Stimulated activated CD8-positive, alpha-beta memory T cell treated with anti-CD3 and anti-CD28 coated beads, Interleukin-2, amount 100 ng/mL, for 48 hours (primary cell): Measurements from ENCODE around the gene CAMK1D.

Experiments used
- DNase-seq, 2 donors: peaks; one replicate each; pipeline ENCODE4 v3.0.0-alpha.2; 2020; ENCODE audit warnings: low read depth in 2 of 2

CAMK1D gene

GRCh38 chr10:12822126-12822892 is 473.0 kb downstream of the CAMK1D start:
- DNase-seq: no peak

- DNase-seq: no peak
Measured at GRCh38 chr10:12822893-12823170, 473.5 kb downstream of the CAMK1D start.

- DNase-seq: no peak
Measured at GRCh38 chr10:12823328-12823727, 474.0 kb downstream of the CAMK1D start.

GRCh38 chr10:12825260-12825849 is 476.0 kb downstream of the CAMK1D start:
- DNase-seq: no peak

GRCh38 chr10:12826800-12827372 is 477.5 kb downstream of the CAMK1D start:
- DNase-seq: no peak

- no peak for DNase-seq
Measured at GRCh38 chr10:12828736-12829135, 479.4 kb downstream of the CAMK1D start.

GRCh38 chr10:12829831-12830390 is 480.6 kb downstream of the CAMK1D start:
- DNase-seq: no peak

- no peak for DNase-seq
Measured at GRCh38 chr10:12832096-12832495, 482.7 kb downstream of the CAMK1D start.

GRCh38 chr10:12833451-12833850 is 484.1 kb downstream of the CAMK1D start:
- DNase-seq: no peak

GRCh38 chr10:12834116-12834665 is 484.8 kb downstream of the CAMK1D start:
- no peak for DNase-seq

GRCh38 chr10:12834721-12835120 is 485.4 kb downstream of the CAMK1D start:
- DNase-seq: no peak

GRCh38 chr10:12835709-12836108 is 486.4 kb downstream of the CAMK1D start:
- no peak for DNase-seq

GRCh38 chr10:12838366-12838765 is 489.0 kb downstream of the CAMK1D start:
- no peak for DNase-seq

- DNase-seq: no peak
Measured at GRCh38 chr10:12838995-12839927, 489.9 kb downstream of the CAMK1D start.

- no peak for DNase-seq
Measured at GRCh38 chr10:12839941-12840611, 490.7 kb downstream of the CAMK1D start.

- no peak for DNase-seq
Measured at GRCh38 chr10:12841426-12841825, 492.1 kb downstream of the CAMK1D start.

- DNase-seq: no peak
Measured at GRCh38 chr10:12841826-12842225, 492.5 kb downstream of the CAMK1D start.

GRCh38 chr10:12842310-12842709 is 493.0 kb downstream of the CAMK1D start:
- no peak for DNase-seq

- no peak for DNase-seq
Measured at GRCh38 chr10:12843296-12843945, 494.1 kb downstream of the CAMK1D start.

- DNase-seq: no peak
Measured at GRCh38 chr10:12844811-12845483, 495.6 kb downstream of the CAMK1D start.
